Limb (tissue), 2 donors: ENCODE data around the gene KRTAP9-8.
"Not testable (repeated sequence)": the region's sequence is repeated elsewhere in the genome, so short reads cannot be mapped to it uniquely, and the experiment has no call there.

Experiments used
- DNase-seq, 2 donors: peaks; one replicate each; pipeline ENCODE4 v3.0.0-alpha.2; 2016; ENCODE audit errors: extremely low spot score in 2 of 2

KRTAP9-8 gene, protein sequence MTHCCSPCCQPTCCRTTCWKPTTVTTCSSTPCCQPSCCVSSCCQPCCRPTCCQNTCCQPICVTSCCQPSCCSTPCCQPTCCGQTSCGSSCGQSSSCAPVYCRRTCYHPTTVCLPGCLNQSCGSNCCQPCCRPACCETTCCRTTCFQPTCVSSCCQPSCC

DNA sequence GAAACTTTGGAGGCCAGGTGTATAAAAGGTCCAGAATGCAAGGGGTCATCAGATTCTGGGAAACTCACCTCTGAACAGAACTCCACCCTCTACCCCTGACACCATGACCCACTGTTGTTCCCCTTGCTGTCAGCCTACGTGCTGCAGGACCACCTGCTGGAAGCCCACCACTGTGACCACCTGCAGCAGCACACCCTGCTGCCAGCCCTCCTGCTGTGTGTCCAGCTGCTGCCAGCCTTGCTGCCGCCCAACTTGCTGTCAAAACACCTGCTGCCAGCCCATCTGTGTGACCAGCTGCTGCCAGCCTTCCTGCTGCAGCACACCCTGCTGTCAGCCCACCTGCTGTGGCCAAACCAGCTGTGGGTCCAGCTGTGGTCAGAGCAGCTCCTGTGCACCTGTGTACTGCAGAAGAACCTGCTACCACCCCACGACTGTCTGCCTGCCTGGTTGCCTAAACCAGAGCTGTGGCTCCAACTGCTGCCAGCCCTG is at the start of gene KRTAP9-8:
Gene KRTAP9-8 (plus strand): TSS at position 51 of the 489 bp plus-strand sequence. CDS start 53 bp downstream, at position 104.
- not testable (repeated sequence) for DNase-seq

DNA sequence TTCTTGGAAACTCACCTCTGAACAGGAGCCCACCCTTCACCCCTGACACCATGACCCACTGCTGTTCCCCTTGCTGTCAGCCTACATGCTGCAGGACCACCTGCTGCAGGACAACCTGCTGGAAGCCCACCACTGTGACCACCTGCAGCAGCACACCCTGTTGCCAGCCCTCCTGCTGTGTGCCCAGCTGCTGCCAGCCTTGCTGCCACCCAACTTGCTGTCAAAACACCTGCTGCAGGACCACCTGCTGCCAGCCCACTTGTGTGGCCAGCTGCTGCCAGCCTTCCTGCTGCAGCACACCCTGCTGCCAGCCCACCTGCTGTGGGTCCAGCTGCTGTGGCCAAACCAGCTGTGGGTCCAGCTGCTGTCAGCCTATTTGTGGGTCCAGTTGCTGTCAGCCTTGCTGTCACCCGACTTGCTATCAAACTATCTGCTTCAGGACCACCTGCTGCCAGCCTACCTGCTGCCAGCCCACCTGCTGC is 47.9 kb upstream of the KRTAP9-8 start, which contains the start of gene KRTAP9-1:
Gene KRTAP9-1 (plus strand): TSS at position 51 of the 482 bp plus-strand sequence. CDS start 0 bp downstream, at position 51.
- DNase-seq = not testable (repeated sequence)

DNA sequence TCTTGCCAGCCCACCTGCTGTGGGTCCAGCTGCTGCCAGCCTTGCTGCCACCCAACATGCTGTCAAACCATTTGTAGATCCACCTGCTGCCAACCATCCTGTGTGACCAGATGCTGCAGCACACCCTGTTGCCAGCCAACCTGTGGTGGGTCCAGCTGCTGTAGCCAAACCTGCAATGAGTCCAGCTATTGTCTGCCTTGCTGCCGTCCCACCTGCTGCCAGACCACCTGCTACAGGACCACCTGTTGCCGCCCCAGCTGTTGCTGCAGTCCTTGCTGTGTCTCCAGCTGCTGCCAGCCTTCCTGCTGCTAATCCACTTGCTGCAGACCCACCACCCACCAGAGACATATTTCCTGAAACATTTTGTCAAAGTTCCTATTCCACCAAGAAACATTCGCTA is 47.5 kb upstream of the KRTAP9-8 start:
- DNase-seq = no peak

DNA sequence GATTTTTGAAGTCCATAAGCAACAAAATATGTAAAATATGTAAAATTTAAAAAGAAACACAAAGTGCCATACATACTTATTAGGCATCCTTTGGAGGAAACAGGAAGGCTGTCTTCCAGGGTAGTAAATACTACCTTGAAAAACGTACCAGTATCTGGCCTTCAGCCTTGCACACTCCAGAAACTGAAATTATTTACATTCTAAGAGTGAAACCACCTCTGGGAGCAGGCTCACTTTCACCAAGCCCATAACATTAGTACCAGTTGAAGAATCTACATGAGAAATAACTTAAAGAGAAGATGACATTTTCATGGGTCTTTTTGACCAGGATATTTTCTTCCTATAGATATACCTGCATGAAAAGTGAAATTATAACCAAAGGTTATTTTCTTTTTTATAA is 41.7 kb upstream of the KRTAP9-8 start:
- no peak for DNase-seq

DNA sequence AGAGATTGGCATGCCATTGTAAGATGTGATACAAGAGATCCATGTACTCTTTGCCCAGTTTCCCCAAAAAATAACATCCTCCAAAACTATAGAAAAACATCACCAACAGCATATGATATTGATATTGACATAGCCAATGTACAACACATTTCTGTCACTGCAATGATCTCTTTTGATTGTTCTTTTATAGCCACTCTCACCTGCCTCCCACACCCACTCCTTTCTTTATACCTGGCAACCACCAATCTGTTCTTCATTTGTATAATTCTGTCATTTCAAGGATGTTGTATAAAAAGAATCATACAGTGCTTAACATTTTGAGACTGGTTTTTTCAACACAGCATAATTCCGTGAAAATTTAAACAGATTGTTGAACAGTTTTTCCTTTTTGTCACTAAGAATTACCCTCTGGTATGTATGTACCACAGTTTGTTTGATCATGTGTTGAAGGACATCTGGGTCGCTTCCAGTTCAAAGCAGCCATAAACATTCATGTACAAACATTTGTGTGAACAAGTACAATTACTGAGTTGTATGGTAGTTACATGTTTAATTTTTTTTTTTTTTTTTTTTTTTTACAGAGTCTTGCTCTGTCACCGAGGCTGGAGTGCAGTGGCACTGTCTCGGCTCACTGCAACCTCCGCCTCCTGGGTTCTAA is 38.2 kb upstream of the KRTAP9-8 start:
- DNase-seq = no peak

DNA sequence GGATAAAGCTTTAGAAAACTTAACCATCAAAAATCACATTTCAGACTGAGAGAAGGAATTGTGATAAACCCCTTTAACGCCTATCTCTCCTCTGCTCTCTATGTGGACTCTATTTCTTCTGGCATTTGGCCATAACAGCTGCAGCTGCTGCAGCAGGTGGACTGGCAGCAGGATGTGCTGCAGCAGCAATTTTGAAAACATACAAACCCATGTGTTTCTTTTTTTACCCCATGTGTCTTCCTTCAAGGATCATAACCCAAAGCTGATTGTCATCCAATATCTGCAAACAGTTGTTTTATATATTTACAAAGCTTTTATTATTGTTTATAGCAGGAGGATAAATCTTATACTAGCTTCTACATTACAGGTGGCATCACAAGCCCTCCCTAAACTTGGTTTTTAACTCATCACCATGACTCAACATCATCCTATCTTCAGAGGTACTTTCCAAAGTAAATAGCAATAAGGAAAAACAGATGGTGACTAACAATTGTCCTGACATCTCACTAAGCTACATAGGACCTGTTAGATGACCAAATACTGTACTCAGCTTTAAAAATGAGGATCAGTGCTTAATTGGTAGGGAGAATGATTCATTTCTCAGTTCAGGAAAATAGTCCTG is 25.8 kb upstream of the KRTAP9-8 start:
- no peak for DNase-seq

DNA sequence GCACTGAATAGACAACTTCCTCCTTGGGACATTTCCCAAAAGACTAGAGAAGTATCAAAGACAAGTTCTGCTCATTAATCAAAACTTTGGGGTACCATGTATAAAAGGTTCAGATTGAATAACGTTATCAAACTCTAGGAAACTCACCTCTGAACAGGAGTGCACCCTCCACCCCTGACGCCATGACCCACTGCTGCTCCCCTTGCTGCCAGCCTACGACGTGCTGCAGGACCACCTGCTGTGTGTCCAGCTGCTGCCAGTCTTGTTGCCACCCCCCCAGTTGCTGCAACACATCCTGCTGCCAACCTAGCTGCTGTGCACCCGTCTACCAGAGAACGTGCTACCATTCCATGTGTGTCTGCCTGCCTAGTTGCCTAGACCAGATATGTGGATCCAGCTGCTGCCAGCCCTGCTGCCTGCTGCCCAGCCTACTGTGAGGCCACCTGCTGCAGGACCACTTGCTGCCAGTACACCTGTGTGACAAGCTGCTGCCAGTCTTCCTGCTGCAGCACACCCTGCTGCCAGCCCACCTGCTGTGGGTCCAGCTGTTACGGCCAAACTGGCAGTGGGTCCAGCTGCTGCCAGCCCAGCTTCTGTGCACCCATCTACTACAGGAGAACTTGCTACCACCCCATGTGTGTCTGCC is 25.2 kb upstream of the KRTAP9-8 start:
- peak in 1 of 2 donors; percentile 29 for DNase-seq

DNA sequence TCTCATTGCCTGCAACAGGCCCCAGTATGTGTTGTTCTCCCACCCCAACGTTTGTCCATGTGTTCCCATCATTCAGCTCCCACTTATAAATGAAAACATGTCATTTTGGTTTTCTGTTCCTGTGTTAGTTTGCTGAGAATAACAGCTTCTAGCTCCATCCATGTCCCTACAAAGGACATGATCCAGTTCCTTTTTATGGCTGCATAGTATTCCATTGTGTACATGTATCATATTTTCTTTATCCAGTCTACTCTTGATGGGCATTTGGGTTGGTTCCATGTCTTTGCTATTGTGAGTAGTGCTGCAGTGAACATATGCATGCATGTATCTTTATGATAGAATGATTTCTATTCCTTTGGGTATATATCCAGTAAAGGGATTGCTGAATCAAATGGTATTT is 22.1 kb upstream of the KRTAP9-8 start:
- no peak for DNase-seq

DNA sequence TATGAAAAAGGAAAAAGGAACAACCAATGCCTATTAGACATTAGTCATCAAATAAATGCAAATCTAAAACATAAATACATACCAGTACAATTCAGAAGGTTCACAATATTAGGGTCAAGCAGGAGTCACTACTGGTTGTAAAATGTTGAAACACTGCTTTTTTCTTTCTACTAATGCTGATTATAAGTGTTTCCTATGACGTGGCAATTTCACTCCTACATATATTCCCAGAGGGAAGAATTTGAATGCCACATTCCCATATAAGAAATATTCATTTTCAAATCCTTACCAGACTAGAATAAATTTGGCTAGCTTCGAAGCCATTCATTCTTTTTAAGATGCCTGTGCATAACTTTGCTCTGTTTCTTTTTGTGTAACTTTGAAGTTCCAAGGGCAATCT is 14.0 kb upstream of the KRTAP9-8 start:
- DNase-seq = no peak

DNA sequence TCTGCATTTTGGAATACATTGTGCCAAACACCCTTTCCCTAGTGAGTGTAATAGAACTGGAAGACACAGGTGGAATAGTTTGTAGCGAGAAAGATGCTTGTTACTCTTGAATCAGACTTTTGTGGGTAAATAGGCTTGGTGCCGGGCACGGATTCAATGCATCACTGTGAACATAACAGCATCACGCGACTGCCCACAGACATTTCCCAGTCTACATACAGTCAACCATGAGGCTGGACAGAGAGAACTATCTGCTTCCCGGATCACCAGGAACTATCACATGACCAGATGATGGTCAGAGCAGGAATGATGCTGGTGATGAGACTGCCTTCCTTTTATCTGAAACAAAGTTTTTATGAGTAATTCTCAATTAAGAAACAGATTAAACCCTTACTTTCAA is 11.7 kb upstream of the KRTAP9-8 start:
- DNase-seq = no peak

DNA sequence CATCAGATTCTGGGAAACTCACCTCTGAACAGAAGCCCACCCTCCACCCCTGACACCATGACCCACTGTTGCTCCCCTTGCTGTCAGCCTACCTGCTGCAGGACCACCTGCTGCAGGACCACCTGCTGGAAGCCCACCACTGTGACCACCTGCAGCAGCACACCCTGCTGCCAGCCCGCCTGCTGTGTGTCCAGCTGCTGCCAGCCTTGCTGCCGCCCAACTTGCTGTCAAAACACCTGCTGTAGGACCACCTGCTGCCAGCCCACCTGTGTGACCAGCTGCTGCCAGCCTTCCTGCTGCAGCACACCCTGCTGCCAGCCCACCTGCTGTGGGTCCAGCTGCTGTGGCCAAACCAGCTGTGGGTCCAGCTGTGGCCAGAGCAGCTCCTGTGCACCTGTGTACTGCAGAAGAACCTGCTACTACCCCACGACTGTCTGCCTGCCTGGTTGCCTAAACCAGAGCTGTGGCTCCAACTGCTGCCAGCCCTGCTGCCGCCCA is 11.2 kb upstream of the KRTAP9-8 start, which contains the start of gene KRTAP9-2:
Gene KRTAP9-2 (plus strand): TSS at position 51 of the 498 bp plus-strand sequence. CDS start 7 bp downstream, at position 58.
- DNase-seq = not testable (repeated sequence)

DNA sequence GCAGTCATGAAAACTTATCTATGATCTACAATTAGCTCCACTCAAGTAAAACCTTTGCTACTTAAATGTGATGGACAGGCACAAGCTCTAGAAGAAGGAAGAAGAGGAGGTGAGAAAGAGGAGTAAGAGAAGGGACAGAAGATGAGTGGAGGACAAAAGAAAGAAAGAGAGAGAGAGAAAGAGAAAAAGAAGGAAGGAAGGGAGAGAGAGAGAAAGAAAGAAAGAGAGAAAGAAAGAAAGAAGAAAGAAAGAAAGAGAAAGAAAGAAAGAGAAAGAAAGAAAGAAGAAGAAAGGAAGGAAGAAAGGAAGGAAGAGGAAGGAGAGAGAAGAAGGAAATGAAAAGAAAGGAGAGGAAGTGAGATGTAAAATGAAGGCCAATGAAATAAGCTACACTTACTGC is 7.7 kb upstream of the KRTAP9-8 start:
- no peak for DNase-seq

DNA sequence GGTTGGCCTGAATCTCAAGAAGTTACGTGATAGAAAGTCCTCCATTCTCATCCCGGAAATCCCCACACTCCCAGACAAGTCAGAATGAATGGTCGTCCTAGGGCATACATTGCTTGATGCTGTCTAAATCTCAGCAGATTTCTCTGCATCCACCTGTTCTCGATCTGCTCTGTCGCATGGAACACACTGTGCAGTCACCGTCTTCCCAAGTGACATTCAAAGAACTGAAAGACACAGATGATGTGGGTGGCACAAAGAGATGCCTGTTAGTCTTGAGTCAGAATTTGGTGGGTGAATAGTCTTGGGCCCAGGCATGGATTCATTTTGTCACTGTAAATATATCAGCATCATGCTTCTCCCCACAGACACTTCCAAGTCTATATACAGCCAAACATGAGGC is 6.1 kb upstream of the KRTAP9-8 start:
- no peak for DNase-seq

DNA sequence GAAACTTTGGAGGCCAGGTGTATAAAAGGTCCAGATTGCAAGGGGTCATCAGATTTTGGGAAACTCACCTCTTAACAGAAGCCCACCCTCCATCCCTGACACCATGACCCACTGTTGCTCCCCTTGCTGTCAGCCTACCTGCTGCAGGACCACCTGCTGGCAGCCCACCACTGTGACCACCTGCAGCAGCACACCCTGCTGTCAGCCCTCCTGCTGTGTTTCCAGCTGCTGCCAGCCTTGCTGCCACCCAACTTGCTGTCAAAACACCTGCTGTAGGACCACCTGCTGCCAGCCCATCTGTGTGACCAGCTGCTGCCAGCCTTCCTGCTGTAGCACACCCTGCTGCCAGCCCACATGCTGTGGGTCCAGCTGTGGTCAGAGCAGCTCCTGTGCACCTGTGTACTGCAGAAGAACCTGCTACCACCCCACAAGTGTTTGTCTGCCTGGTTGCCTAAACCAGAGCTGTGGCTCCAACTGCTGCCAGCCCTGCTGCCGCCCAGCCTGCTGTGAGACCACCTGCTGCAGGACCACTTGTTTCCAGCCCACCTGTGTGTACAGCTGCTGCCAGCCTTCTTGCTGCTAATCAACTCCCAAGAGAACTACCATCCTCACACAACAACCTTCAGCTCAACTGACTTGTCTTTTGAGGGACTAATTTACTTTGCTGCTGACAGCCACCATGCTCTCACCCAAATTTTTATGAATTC is 5.2 kb upstream of the KRTAP9-8 start, which contains the start of gene KRTAP9-3:
Gene KRTAP9-3 (plus strand): TSS at position 51 of the 707 bp plus-strand sequence. CDS start 53 bp downstream, at position 104.
- DNase-seq = not testable (repeated sequence)

DNA sequence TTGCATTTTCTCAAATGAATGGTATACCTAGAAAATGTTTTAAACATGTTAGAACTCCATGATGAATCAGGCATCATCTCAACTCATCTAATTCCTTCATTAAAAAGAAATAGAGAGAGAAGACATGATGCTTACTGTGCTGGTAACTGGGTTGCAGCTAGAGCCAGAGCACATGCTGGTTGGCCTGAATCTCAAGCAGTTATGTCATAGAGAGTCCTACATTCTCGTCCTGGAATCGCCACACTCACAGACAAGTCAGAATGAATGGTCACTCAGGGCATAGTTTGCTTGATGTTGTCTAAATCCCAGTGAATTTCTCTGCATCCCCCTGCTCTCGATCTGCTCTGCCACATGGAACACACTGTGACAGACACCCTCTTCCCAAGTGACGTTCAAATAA is 683 bp upstream of the KRTAP9-8 start:
- DNase-seq = not testable (repeated sequence)

DNA sequence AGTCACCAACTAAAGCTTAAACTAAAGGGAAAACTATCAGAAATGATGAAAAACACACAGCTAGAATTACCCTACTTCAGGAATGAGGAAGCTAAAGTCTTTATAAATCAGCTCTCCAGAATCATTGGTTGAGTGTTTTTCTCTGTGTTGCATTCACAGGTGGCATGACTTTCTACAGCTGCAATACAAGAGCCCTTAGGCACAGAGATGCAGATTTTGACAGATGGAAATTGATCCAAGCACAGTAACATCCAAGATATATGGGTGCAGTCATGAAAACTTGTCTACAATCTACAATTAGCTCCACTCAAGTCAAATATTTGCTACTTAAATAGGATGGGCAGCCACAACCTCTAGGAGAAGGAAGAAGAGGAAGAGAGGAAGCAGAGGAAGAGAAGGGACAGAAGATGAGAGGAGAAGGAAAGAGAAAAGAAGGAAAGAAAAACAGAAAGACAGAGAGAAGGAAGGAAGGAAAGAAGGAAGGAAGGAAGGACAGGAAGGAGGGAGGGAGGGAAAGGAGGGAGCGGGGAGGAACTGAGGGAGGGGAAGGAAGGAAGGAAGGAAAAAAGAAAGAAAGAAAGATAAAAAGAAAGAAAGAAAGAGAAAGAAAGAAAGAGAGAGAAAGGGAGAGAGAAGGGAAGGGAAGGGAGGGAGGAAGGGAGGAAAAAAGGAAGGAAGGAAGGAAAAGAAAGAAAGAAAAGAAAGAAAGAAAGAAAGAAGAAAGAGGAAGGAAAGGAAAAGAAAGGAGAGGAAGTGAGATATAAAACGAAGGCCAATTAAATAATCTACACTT is 9.4 kb downstream of the KRTAP9-8 start:
- DNase-seq = not testable (repeated sequence)

DNA sequence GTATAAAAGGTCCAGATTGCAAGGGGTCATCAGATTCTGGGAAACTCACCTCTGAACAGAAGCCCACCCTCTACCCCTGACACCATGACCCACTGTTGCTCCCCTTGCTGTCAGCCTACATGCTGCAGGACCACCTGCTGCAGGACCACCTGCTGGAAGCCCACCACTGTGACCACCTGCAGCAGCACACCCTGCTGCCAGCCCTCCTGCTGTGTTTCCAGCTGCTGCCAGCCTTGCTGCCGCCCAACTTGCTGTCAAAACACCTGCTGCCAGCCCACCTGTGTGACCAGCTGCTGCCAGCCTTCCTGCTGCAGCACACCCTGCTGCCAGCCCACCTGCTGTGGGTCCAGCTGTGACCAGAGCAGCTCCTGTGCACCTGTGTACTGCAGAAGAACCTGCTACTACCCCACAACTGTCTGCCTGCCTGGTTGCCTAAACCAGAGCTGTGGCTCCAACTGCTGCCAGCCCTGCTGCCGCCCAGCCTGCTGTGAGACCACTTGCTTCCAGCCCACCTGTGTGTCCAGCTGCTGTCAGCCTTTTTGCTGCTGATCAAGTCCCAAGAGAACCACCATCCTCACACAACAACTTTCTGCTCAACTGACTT is 11.9 kb downstream of the KRTAP9-8 start, which contains the start of gene KRTAP9-4:
Gene KRTAP9-4 (plus strand): TSS at position 51 of the 604 bp plus-strand sequence. CDS start 34 bp downstream, at position 85.
- not testable (repeated sequence) for DNase-seq

DNA sequence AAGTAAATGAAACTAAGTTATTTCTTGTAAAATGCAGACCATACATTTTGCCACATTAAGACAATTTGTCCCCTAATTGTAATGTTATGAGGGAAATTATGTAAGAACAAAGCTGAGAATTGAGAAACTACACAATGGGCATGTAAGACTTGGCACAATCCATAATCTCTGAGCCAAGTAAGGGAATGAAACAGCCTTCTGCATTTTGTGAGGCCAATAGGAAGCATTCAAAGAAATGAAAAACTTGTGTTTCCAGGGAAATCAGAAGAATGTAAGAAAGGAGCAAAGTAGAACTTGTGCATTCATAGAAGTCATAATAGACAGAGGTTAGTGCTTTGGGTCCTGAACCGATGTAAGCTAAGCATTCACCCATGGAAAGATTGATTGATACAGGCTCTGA is 13.5 kb downstream of the KRTAP9-8 start:
- no peak for DNase-seq

DNA sequence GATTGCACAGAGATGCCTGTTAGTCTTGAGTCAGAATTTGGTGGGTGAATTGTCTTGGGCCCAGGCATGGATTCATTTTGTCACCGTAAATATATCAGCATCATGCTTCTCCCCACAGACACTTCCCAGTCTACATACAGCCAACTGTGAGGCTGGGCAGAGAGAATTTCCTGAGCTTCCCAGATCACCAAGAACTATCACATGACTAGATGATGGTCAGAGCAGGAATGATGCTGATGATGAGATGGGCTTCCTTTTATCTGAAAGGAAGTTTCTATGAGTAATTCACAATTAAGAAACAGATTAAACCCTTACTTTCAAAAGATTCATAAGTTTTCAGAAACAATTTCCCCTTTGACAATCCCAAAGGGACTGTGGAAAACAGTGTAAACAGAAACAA is 17.1 kb downstream of the KRTAP9-8 start:
- no peak for DNase-seq
